Measurements from ENCODE around the gene EPGN. TPM values are rescaled to one million over a fixed set of nuclear protein-coding genes. Genes with fewer than 3 reads are reported as not detected.

Gene EPGN
- total RNA-seq, 1 donor from 2014 or later = 1.9 TPM

DNA sequence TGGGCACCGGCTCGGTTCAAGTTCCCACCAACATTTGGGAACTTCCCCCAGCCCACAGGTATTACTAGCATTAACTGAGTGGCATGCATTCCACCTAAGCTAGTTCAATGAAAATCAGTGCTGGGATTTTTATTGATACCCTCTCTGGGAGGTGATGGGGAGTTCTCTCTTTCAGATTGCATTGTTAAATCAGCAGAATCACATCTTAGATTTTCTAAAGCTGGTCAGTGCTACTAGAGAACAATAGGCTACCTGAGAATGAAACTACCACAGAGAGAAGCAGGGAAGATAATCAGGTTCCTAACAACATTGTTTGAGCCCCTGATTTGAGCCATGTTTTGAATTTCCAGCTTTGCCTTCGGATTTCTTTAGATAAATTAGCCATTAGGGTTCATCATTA is 16.0 kb downstream of the EPGN start:
- DNase-seq (ENCODE audit: low read depth) = no peak
- TF ChIP-seq, protein P1, sequence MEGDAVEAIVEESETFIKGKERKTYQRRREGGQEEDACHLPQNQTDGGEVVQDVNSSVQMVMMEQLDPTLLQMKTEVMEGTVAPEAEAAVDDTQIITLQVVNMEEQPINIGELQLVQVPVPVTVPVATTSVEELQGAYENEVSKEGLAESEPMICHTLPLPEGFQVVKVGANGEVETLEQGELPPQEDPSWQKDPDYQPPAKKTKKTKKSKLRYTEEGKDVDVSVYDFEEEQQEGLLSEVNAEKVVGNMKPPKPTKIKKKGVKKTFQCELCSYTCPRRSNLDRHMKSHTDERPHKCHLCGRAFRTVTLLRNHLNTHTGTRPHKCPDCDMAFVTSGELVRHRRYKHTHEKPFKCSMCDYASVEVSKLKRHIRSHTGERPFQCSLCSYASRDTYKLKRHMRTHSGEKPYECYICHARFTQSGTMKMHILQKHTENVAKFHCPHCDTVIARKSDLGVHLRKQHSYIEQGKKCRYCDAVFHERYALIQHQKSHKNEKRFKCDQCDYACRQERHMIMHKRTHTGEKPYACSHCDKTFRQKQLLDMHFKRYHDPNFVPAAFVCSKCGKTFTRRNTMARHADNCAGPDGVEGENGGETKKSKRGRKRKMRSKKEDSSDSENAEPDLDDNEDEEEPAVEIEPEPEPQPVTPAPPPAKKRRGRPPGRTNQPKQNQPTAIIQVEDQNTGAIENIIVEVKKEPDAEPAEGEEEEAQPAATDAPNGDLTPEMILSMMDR (conservative IDR thresholded peaks at IDR 0.05; ENCODE audit: low read depth, low read length) = no peak
- H3K4me3 ChIP-seq (ENCODE audit: low read depth, low read length) = no peak overlapping the region

DNA sequence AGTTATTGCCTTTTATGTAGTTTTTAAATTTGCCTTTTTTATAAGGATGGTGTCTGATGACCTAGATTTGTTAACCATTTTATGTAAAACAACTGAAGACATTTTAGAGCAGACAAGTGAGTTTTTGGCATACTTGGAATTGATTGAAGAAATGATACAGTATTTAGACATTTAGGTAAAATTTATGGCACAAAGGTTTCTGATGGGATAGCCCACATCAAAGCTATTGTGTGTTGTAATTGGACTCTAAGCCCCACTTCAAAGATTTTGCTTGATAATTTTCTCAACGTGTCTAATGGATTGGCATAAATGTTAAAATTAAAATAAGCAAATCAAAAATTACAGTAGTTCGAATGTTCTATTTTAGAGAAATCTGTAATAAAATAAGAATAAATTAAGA is 17.6 kb downstream of the EPGN start:
- H3K4me3 ChIP-seq (ENCODE audit: low read depth, low read length) = no peak overlapping the region
- TF ChIP-seq, protein P1 (conservative IDR thresholded peaks at IDR 0.05; ENCODE audit: low read depth, low read length) = no peak
- DNase-seq (ENCODE audit: low read depth) = no peak

DNA sequence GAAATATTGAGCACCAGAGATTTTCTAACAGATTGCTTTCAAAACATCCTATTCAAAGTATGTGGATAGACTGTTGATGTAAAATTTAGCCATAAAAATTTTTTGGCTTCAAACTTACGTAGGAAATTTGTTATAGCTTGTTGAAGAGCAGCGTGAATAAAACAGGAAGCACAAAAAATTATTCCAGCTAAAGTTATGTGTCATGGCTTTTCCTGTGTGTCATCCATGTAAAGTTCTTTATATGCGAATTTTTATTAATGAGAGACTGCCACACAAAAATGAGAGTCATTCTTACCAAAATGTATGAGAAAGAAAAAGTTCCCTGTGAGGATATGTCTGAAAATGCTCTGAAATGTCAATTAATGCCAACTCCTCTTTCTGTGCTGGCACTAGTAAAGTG is 19.5 kb downstream of the EPGN start:
- no peak for DNase-seq (ENCODE audit: low read depth)
- no peak overlapping the region for H3K4me3 ChIP-seq (ENCODE audit: low read depth, low read length)
- TF ChIP-seq, protein P1 (conservative IDR thresholded peaks at IDR 0.05; ENCODE audit: low read depth, low read length) = no peak

DNA sequence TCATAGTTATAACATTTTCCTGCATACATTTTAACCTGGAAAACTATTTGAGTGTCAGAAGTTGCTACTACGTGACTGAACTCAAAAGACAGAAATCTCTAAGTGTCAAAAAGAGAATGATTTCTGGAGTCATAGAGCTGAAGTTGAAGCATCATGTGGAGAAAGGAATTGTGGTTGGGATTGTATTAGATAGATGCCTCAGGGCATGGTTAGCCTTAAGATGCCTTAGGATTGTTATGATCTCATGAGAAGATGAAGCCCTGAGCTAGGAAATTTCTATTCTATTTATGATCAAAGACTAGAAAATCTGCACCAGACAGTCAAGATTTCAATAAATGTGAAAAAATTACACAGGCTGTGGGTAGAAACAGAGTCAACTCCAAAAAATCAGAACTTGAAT is 20.2 kb downstream of the EPGN start:
- TF ChIP-seq, protein P1 (conservative IDR thresholded peaks at IDR 0.05; ENCODE audit: low read depth, low read length) = no peak
- H3K4me3 ChIP-seq (ENCODE audit: low read depth, low read length) = no peak overlapping the region
- no peak for DNase-seq (ENCODE audit: low read depth)

DNA sequence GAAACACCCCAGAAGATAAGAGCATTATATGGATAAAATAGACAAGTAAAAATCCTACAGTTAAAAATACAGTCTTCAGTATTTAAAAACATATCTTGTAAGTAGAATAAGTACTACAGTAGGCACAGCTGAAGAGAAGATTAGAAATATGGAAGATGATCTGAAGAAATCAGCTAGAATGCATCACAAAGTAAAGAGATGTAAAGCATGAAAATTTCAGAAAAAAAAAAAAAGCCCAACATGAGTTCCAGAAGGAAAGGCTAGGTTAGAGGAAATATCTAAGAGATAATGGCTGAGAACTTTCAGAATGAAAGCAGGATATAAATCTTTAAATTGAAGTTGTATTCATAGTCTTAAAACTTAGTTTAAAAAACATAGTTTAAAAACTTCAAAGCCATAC is 21.0 kb downstream of the EPGN start:
- TF ChIP-seq, protein P1 (conservative IDR thresholded peaks at IDR 0.05; ENCODE audit: low read depth, low read length) = no peak
- no peak for DNase-seq (ENCODE audit: low read depth)
- H3K4me3 ChIP-seq (ENCODE audit: low read depth, low read length) = no peak overlapping the region

DNA sequence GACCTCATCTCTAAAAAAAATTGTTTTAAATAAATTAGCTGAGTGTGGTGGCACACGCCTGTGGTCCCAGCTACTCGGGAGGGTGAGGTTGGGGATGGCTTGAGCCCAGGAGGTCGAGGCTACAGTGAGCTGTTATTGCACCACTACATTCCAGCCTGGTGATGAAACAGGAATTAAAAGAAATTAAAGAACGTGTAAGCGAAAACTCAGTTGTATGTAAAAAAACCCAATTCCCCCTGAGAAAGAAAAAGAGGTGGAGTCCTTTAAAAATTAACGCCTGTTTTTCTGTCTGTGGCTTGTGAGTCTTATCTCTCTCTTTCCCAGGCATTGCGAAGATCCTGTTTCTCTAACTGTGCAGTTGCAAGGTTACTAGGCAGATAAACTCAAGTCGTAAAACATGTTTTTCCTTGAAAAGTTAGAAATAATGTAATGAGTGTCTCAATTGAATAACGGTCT is 22.1 kb downstream of the EPGN start:
- no peak overlapping the region for H3K4me3 ChIP-seq (ENCODE audit: low read depth, low read length)
- DNase-seq (ENCODE audit: low read depth) = no peak
- TF ChIP-seq, protein P1 (conservative IDR thresholded peaks at IDR 0.05; ENCODE audit: low read depth, low read length) = no peak

DNA sequence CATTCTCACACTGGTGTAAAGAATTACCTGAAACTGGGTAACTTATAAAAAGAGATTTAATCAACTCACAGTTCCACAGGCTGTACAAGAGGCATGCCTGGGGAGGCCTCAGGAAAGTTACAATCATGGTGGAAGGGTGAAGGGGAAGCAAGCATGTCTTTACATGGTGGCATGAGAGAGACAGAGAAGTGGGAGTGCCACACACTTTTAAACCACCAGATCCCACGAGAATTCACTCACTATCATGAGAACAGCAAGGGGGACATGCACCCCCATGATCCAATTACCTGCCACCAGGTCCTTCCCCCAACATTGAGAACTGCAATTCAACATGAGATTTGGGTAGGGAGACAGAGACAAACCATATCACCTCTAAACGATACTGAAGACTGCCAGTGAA is 23.0 kb downstream of the EPGN start:
- no peak for DNase-seq (ENCODE audit: low read depth)
- TF ChIP-seq, protein P1 (conservative IDR thresholded peaks at IDR 0.05; ENCODE audit: low read depth, low read length) = no peak
- H3K4me3 ChIP-seq (ENCODE audit: low read depth, low read length) = no peak overlapping the region

Data from epithelial cell of proximal tubule (primary cell).